CD4-positive, CD25-positive, alpha-beta regulatory T cell (primary cell): ENCODE measurements around the gene ACOT8. TPM values are rescaled to one million over a fixed set of nuclear protein-coding genes. Genes with fewer than 3 reads are reported as not detected.
"Not testable (repeated sequence)": the region's sequence is repeated elsewhere in the genome, so short reads cannot be mapped to it uniquely, and the experiment has no call there.

Experiments used
- ATAC-seq, 2 donors: fragments of 150-1000 bp; cut with Tn5 transposase; one replicate each; pipeline ENCODE4 v1.10.0; 2021; ENCODE audit warnings: low read depth in 2 of 2, moderate number of reproducible peaks in 2 of 2, moderate library complexity in 1 of 2
- DNase-seq, 3 donors: peaks; one replicate each; pipeline versions ENCODE4 v3.0.0 to v3.0.0-alpha.2; 2012 to 2022; ENCODE audit warnings: mixed read lengths in 1 of 3
- H3K27ac ChIP-seq: one replicate; pipeline ENCODE4 v1.7.0; 2013; ENCODE audit warnings: mild to moderate bottlenecking, low read length; ENCODE audit not compliant: insufficient read depth, poor library complexity, severe bottlenecking
- H3K27me3 ChIP-seq: one replicate; pipeline ENCODE4 v1.7.0; 2013; ENCODE audit warnings: low read length; ENCODE audit not compliant: control insufficient read depth, insufficient read depth
- H3K36me3 ChIP-seq: one replicate; pipeline ENCODE4 v1.7.0; 2013; ENCODE audit warnings: mild to moderate bottlenecking, low read length, moderate library complexity; ENCODE audit not compliant: control insufficient read depth, insufficient read depth
- H3K4me1 ChIP-seq: 2 replicates; pipeline ENCODE4 v1.7.0; 2013; ENCODE audit warnings: mild to moderate bottlenecking, low read length; ENCODE audit not compliant: insufficient read depth, control insufficient read depth, poor library complexity, severe bottlenecking
- H3K4me3 ChIP-seq: one replicate; pipeline ENCODE4 v1.7.0; 2013; ENCODE audit warnings: low read depth, mild to moderate bottlenecking, low read length, moderate library complexity
- H3K9me3 ChIP-seq, 2 experiments: 1 replicate in 1 of 2; 2 replicates in 1 of 2; pipeline ENCODE4 v1.7.0; 2013; ENCODE audit warnings: low read length in 2 of 2, mild to moderate bottlenecking in 1 of 2, moderate library complexity in 1 of 2; ENCODE audit not compliant: control insufficient read depth in 2 of 2
- H3K27ac Mint-ChIP-seq, 3 donors: one replicate each; pipeline ENCODE4 v1.8.0; 2020 to 2022; ENCODE audit warnings: mild to moderate bottlenecking in 3 of 3, mixed read lengths in 3 of 3, moderate library complexity in 2 of 3
- H3K27me3 Mint-ChIP-seq: one replicate; pipeline ENCODE4 v1.8.0; 2022; ENCODE audit warnings: mild to moderate bottlenecking, mixed read lengths
- H3K36me3 Mint-ChIP-seq: one replicate; pipeline ENCODE4 v1.8.0; 2020; ENCODE audit warnings: mixed read lengths
- H3K4me1 Mint-ChIP-seq, 4 donors: one replicate each; pipeline ENCODE4 v1.8.0; 2020 to 2022; ENCODE audit warnings: mixed read lengths in 4 of 4, mild to moderate bottlenecking in 1 of 4
- H3K4me3 Mint-ChIP-seq, 4 donors: one replicate each; pipeline ENCODE4 v1.8.0; 2020 to 2022; ENCODE audit warnings: mild to moderate bottlenecking in 4 of 4, mixed read lengths in 4 of 4, moderate library complexity in 3 of 4
- H3K9me3 Mint-ChIP-seq, 7 donors: one replicate each; pipeline ENCODE4 v1.8.0; 2020 to 2022; ENCODE audit warnings: mixed read lengths in 7 of 7, mild to moderate bottlenecking in 3 of 7, moderate library complexity in 2 of 7
- polyA plus RNA-seq, 4 donors: library from polyadenylated mRNA; unstranded; fragments of 300-500 nt; fragmentation: Illumina TruSeq; gene quantifications; one replicate each; pipeline ENCODE4 v1.2.3, GENCODE V29; 2021
- total RNA-seq: library from RNA; stranded (reverse); gene quantifications from one replicate; pipeline ENCODE4 v1.2.3, GENCODE V29; 2022

The ACOT8 gene
- total and polyA plus RNA-seq, 5 donors from 2014 or later, result 23.9 to 50.6 (median 45.6) TPM

- no peak for DNase-seq
- Mint-ChIP-seq H3K9me3 (no peaks in the 10 kb centered on the region), H3K4me1 (peaks cover 0 to 20% (median 15%) of the 10 kb centered on the region in 4 donors), H3K27ac (no peak overlapping the region), H3K27me3 (no peaks in the 10 kb centered on the region), H3K36me3 (peaks cover 16% of the 10 kb centered on the region), H3K4me3 (peak overlapping the region in 1 of 4 donors; percentile 60)
- Histone ChIP-seq H3K27me3 (no peaks in the 10 kb centered on the region), H3K4me3 (no peak overlapping the region), H3K36me3 (peaks cover 50% of the 10 kb centered on the region), H3K4me1 (peaks cover 13% of the 10 kb centered on the region), H3K9me3 (no peaks in the 10 kb centered on the region), H3K27ac (no peak overlapping the region)
- no peak for ATAC-seq
Observed at GRCh38 chr20:45810191-45810970, 46.8 kb downstream of the ACOT8 start.

- no peak for ATAC-seq
- H3K36me3 Mint-ChIP-seq, result peaks cover 33% of the 10 kb centered on the region
- Histone ChIP-seq H3K27me3 (no peaks in the 10 kb centered on the region), H3K4me3 (no peak overlapping the region), H3K9me3 (no peaks in the 10 kb centered on the region), H3K4me1 (peaks cover 8% of the 10 kb centered on the region), H3K27ac (no peak overlapping the region), H3K36me3 (peaks cover 58% of the 10 kb centered on the region)
- DNase-seq, result no peak
- H3K27ac Mint-ChIP-seq, result peak overlapping the region in 2 of 3 donors; percentile 43 to 64
- H3K4me3 Mint-ChIP-seq, result no peak overlapping the region
- H3K9me3 Mint-ChIP-seq, result no peaks in the 10 kb centered on the region
- peaks cover 0 to 12% (median 10%) of the 10 kb centered on the region in 4 donors for H3K4me1 Mint-ChIP-seq
- H3K27me3 Mint-ChIP-seq, result no peaks in the 10 kb centered on the region
Observed at GRCh38 chr20:45801851-45802250, 55.3 kb downstream of the ACOT8 start.

- peak overlapping the region; percentile 56 for H3K27ac ChIP-seq
- peaks cover 38% of the 10 kb centered on the region for H3K36me3 Mint-ChIP-seq
- peak; percentile 45 to 78 (median 68) for DNase-seq
Observed at GRCh38 chr20:45798935-45799642, 58.1 kb downstream of the ACOT8 start.

GRCh38 chr20:45797955-45798354 is 59.2 kb downstream of the ACOT8 start:
- H3K27me3 ChIP-seq, H3K4me3 ChIP-seq, H3K27ac Mint-ChIP-seq, H3K4me3 Mint-ChIP-seq, H3K9me3 ChIP-seq, DNase-seq, H3K27me3 Mint-ChIP-seq, ATAC-seq, H3K27ac ChIP-seq, H3K9me3 Mint-ChIP-seq: not testable (repeated sequence)
- Mint-ChIP-seq H3K4me1 (peaks cover under 1 to 21% (median 14%) of the 10 kb centered on the region in 4 donors), H3K36me3 (peaks cover 30% of the 10 kb centered on the region)
- peaks cover 11% of the 10 kb centered on the region for H3K4me1 ChIP-seq
- H3K36me3 ChIP-seq, result peaks cover 52% of the 10 kb centered on the region

More at GRCh38 chr20:45798935-45799642, 58.1 kb downstream of the ACOT8 start:
- Histone ChIP-seq H3K9me3 (no peaks in the 10 kb centered on the region), H3K27me3 (no peaks in the 10 kb centered on the region), H3K4me3 (no peak overlapping the region), H3K36me3 (peaks cover 59% of the 10 kb centered on the region), H3K4me1 (peaks cover 8% of the 10 kb centered on the region)
- peak; percentile 86 to 91 for ATAC-seq
- H3K27ac Mint-ChIP-seq, result peak overlapping the region in 1 of 3 donors; percentile 3
- H3K4me3 Mint-ChIP-seq, result peak overlapping the region in 1 of 4 donors; percentile 16
- H3K9me3 Mint-ChIP-seq, result no peaks in the 10 kb centered on the region
- H3K4me1 Mint-ChIP-seq, result peaks cover 0 to 17% (median 11%) of the 10 kb centered on the region in 4 donors
- no peaks in the 10 kb centered on the region for H3K27me3 Mint-ChIP-seq

GRCh38 chr20:45797510-45797909 is 59.7 kb downstream of the ACOT8 start:
- H3K27me3 ChIP-seq, DNase-seq, H3K9me3 ChIP-seq, H3K27ac Mint-ChIP-seq, H3K4me3 ChIP-seq, H3K4me3 Mint-ChIP-seq, H3K9me3 Mint-ChIP-seq, H3K27me3 Mint-ChIP-seq, H3K27ac ChIP-seq, ATAC-seq: not testable (repeated sequence)
- Mint-ChIP-seq H3K4me1 (peaks cover 5 to 25% (median 19%) of the 10 kb centered on the region in 4 donors), H3K36me3 (peaks cover 26% of the 10 kb centered on the region)
- peaks cover 15% of the 10 kb centered on the region for H3K4me1 ChIP-seq
- peaks cover 47% of the 10 kb centered on the region for H3K36me3 ChIP-seq

GRCh38 chr20:45796337-45797065 is 60.7 kb downstream of the ACOT8 start:
- H3K27me3 Mint-ChIP-seq, result peaks cover 4% of the 10 kb centered on the region
- peaks cover 0 to 3% (median 0%) of the 10 kb centered on the region in 7 donors for H3K9me3 Mint-ChIP-seq
- Histone ChIP-seq H3K36me3 (peaks cover 37% of the 10 kb centered on the region), H3K27me3 (no peaks in the 10 kb centered on the region), H3K27ac (no peak overlapping the region), H3K4me1 (peaks cover 24% of the 10 kb centered on the region), H3K4me3 (no peak overlapping the region), H3K9me3 (no peaks in the 10 kb centered on the region)
- DNase-seq (no peak), ATAC-seq (no peak)
- peak overlapping the region in 2 of 3 donors; percentile 39 to 79 for H3K27ac Mint-ChIP-seq
- H3K36me3 Mint-ChIP-seq, result peaks cover 21% of the 10 kb centered on the region
- H3K4me3 Mint-ChIP-seq, result peak overlapping the region in 1 of 4 donors; percentile 33
- peaks cover 7 to 32% (median 22%) of the 10 kb centered on the region in 4 donors for H3K4me1 Mint-ChIP-seq

- Histone ChIP-seq H3K36me3 (peaks cover 31% of the 10 kb centered on the region), H3K4me3 (peak overlapping the region; percentile 85), H3K27ac (peak overlapping the region; percentile 91), H3K4me1 (peaks cover 20% of the 10 kb centered on the region), H3K27me3 (no peaks in the 10 kb centered on the region), H3K9me3 (no peaks in the 10 kb centered on the region)
- H3K4me1 Mint-ChIP-seq, result peaks cover 9 to 29% (median 15%) of the 10 kb centered on the region in 4 donors
- DNase-seq, result peak in 2 of 3 donors; percentile 5 to 21
- H3K4me3 Mint-ChIP-seq, result peak overlapping the region; percentile 84 to 94 (median 90)
- peaks cover 0 to 3% (median 0%) of the 10 kb centered on the region in 7 donors for H3K9me3 Mint-ChIP-seq
- peaks cover 10% of the 10 kb centered on the region for H3K27me3 Mint-ChIP-seq
- H3K27ac Mint-ChIP-seq, result peak overlapping the region; percentile 86 to 90 (median 90)
- no peak for ATAC-seq
- H3K36me3 Mint-ChIP-seq, result peaks cover 18% of the 10 kb centered on the region
Observed at GRCh38 chr20:45792317-45793118, 64.7 kb downstream of the ACOT8 start.
